HG03280 (cell line): ENCODE results near the gene PTP4A2.

ENCODE experiments used
- ATAC-seq: cut with Tn5 transposase; IDR thresholded peaks from one replicate; pipeline ENCODE4 v1.9.1; 2021; ENCODE audit warnings: mild to moderate bottlenecking, moderate library complexity; ENCODE audit not compliant: unreplicated experiment

PTP4A2 gene

GRCh38 chr1:31938184-31938975, at the start of gene PTP4A2:
PTP4A2 (minus strand) TSS chr1:31938368; CDS start chr1:31919065, 19,303 bp downstream.
- ATAC-seq, result peak; percentile 76

GRCh38 chr1:31987135-31987619, 49.0 kb upstream of the PTP4A2 start:
- ATAC-seq, result no peak

- no peak for ATAC-seq
Measured at GRCh38 chr1:31985430-31985829, 47.3 kb upstream of the PTP4A2 start.

GRCh38 chr1:31984419-31985347, 46.5 kb upstream of the PTP4A2 start:
- ATAC-seq, result no peak

- ATAC-seq, result no peak
Measured at GRCh38 chr1:31981972-31982371, 43.8 kb upstream of the PTP4A2 start.

- no peak for ATAC-seq
Measured at GRCh38 chr1:31981456-31981839, 43.3 kb upstream of the PTP4A2 start.

GRCh38 chr1:31980835-31981455, 42.8 kb upstream of the PTP4A2 start:
- no peak for ATAC-seq

- ATAC-seq, result no peak
Measured at GRCh38 chr1:31978843-31979400, 40.8 kb upstream of the PTP4A2 start.

GRCh38 chr1:31977385-31978131, 39.4 kb upstream of the PTP4A2 start:
- ATAC-seq, result no peak

GRCh38 chr1:31976401-31976800, 38.2 kb upstream of the PTP4A2 start:
- ATAC-seq, result no peak

GRCh38 chr1:31970873-31971272, 32.7 kb upstream of the PTP4A2 start:
- no peak for ATAC-seq

GRCh38 chr1:31961536-31961935, 23.4 kb upstream of the PTP4A2 start:
- ATAC-seq, result no peak

- ATAC-seq, result no peak
Measured at GRCh38 chr1:31959521-31960340, 21.6 kb upstream of the PTP4A2 start.

- ATAC-seq, result no peak
Measured at GRCh38 chr1:31957701-31958674, 19.8 kb upstream of the PTP4A2 start.

GRCh38 chr1:31955917-31956736, 18.0 kb upstream of the PTP4A2 start:
- peak; percentile 77 for ATAC-seq

- no peak for ATAC-seq
Measured at GRCh38 chr1:31954607-31955283, 16.6 kb upstream of the PTP4A2 start.

- ATAC-seq, result no peak
Measured at GRCh38 chr1:31952825-31953220, 14.7 kb upstream of the PTP4A2 start.
